Lower leg skin (tissue), 4 donors: Measurements from ENCODE around the gene SMIM8. TPM values are rescaled to one million over a fixed set of nuclear protein-coding genes. Genes with fewer than 3 reads are reported as not detected.

Experiments used
- total RNA-seq, 4 donors: library from RNA; depleted of rRNA; stranded (reverse); fragments of >200 nt; gene quantifications; one replicate each; pipeline ENCODE4 v1.1.0, GENCODE V29; 2016

Gene SMIM8
- total RNA-seq, 4 donors from 2014 or later: 3.1 to 6.2 (median 4.5) TPM

Other genes starting within 250 kb of the SMIM8 start
- gene CGA, start 227.5 kb upstream of the SMIM8 start, total RNA-seq: 1 to 10 TPM in 3 of 4 donors, under 1 TPM in 1; 0.59 to 5.9 (median 3.4) TPM
- gene ZNF292, start 167.0 kb upstream of the SMIM8 start, total RNA-seq: 10 to 100 TPM; 28.5 to 46.8 (median 36.9) TPM
- under 1 TPM in 1 of 4 donors, not detected in 3; 0.10 TPM for gene GJB7, start 6.7 kb downstream of the SMIM8 start, total RNA-seq
- gene C6orf163, start 22.2 kb downstream of the SMIM8 start, total RNA-seq: 1 to 10 TPM in 2 of 4 donors, under 1 TPM in 1, not detected in 1; 0.84 to 1.9 (median 1.3) TPM
- gene CFAP206, start 85.4 kb downstream of the SMIM8 start, total RNA-seq: under 1 TPM in 2 of 4 donors, not detected in 2; 0.25 to 0.59 TPM
- 10 to 100 TPM; 19.7 to 29.0 (median 21.7) TPM for gene SLC35A1, start 150.4 kb downstream of the SMIM8 start, total RNA-seq